ENCODE results near the gene LKAAEAR1.

DNA sequence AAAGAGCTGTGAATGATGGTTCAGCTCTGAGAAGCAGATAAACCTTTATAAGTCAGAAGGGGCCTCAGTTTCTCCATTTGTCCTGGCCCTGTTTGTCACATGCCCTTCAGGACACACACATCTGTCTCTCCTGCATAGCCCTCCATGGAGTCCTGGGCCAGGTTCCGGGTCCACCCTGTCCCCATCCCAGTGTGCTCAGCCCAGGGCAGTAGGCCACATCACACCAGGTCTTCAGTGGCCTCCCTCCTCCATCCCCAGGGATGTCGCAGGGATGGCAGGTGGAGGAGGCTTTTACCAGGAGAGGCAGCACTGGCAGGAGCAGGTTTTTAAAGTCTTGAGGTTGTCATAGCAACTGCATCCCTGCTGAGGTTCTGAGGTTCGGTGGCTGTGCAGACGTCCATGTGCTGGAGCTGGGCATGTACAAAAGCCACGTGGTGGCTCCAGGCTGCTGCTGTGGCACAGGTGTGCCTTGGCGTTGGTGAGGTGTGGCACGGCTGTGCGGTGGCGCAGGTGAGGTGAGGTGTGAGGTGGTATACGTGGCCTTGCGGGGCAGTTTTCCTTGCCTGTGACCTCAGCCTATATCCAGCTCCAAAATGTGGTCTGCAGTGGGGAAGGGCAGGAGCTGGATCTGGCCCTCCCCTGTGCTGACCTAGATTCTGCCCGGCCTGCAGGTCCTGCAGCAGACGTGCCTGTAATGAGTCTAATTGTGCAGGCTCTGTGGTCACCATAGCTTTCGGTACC lies 31.1 kb upstream of the LKAAEAR1 start:
- TF ChIP-seq POLR2A (IDR thresholded peaks at IDR 0.05) (no peak), EP300 (IDR thresholded peaks at IDR 0.05) (no peak)
- TF ChIP-seq, protein P1, sequence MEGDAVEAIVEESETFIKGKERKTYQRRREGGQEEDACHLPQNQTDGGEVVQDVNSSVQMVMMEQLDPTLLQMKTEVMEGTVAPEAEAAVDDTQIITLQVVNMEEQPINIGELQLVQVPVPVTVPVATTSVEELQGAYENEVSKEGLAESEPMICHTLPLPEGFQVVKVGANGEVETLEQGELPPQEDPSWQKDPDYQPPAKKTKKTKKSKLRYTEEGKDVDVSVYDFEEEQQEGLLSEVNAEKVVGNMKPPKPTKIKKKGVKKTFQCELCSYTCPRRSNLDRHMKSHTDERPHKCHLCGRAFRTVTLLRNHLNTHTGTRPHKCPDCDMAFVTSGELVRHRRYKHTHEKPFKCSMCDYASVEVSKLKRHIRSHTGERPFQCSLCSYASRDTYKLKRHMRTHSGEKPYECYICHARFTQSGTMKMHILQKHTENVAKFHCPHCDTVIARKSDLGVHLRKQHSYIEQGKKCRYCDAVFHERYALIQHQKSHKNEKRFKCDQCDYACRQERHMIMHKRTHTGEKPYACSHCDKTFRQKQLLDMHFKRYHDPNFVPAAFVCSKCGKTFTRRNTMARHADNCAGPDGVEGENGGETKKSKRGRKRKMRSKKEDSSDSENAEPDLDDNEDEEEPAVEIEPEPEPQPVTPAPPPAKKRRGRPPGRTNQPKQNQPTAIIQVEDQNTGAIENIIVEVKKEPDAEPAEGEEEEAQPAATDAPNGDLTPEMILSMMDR (IDR thresholded peaks at IDR 0.05): no peak
